ENCODE results near the gene MUC6.

GRCh38 chr11:1024597-1025409, 11.7 kb downstream of the MUC6 start:
- TF ChIP-seq, protein P1, sequence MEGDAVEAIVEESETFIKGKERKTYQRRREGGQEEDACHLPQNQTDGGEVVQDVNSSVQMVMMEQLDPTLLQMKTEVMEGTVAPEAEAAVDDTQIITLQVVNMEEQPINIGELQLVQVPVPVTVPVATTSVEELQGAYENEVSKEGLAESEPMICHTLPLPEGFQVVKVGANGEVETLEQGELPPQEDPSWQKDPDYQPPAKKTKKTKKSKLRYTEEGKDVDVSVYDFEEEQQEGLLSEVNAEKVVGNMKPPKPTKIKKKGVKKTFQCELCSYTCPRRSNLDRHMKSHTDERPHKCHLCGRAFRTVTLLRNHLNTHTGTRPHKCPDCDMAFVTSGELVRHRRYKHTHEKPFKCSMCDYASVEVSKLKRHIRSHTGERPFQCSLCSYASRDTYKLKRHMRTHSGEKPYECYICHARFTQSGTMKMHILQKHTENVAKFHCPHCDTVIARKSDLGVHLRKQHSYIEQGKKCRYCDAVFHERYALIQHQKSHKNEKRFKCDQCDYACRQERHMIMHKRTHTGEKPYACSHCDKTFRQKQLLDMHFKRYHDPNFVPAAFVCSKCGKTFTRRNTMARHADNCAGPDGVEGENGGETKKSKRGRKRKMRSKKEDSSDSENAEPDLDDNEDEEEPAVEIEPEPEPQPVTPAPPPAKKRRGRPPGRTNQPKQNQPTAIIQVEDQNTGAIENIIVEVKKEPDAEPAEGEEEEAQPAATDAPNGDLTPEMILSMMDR (conservative IDR thresholded peaks at IDR 0.05), result no peak
- TF ChIP-seq EZH2 (IDR thresholded peaks at IDR 0.05; ENCODE audit: low read depth), result no peak
